GM12878 (cell line): ENCODE measurements around the gene CAV2. TPM values are rescaled to one million over a fixed set of nuclear protein-coding genes. Genes with fewer than 3 reads are reported as not detected.

Source experiments
- ATAC-seq: fragments of 200-7000 bp; cut with Tn5 transposase; 3 replicates; pipeline ENCODE4 v1.9.1; 2020; ENCODE audit warnings: mild to moderate bottlenecking, moderate library complexity
- BruUV-seq: library from RNA; stranded (reverse); fragments of 400-500 nt; replicated peaks from 2 replicates; lab custom pipeline; 2021; lab: Mats Ljungman, UMichigan
- CTCF ChIA-PET: fragments of 300-600 bp; sonication (Branson Sonifier 250); formaldehyde crosslinking; extraction: SDS; loops from one replicate; lab custom pipeline; 2021; ENCODE audit warnings: inconsistent platforms; lab: Yijun Ruan, JAX
- POLR2A ChIA-PET: fragments of 350-600 bp; formaldehyde crosslinking; extraction: SDS; loops from one replicate; lab custom pipeline; 2021; ENCODE audit warnings: inconsistent platforms; lab: Charles Lee
- RAD21 ChIA-PET: fragments of 300-600 bp; sonication (Branson Sonifier 250); formaldehyde crosslinking; loops from one replicate; lab custom pipeline; 2023; ENCODE audit warnings: antibody characterized with exemption; ENCODE audit not compliant: unreplicated experiment; lab: Charles Lee
- SMC1A ChIA-PET: fragments of 300-600 bp; sonication (Branson Sonifier 250); formaldehyde crosslinking; loops from one replicate; lab custom pipeline; 2023; ENCODE audit not compliant: unreplicated experiment, uncharacterized antibody; lab: Charles Lee
- DNase-seq: peaks from one replicate; pipeline ENCODE4 v3.0.0-alpha.2; 2011; ENCODE audit warnings: low read depth, low spot score
- FAIRE-seq: peaks from 3 replicates; lab custom pipeline; 2011; peaks lifted over from hg19 to GRCh38; lab: Jason Lieb, UNC
- H2AFZ ChIP-seq: 2 replicates; pipeline ENCODE4 v1.6.0; 2011; ENCODE audit warnings: low read depth, low read length, control low read depth; ENCODE audit not compliant: control insufficient read depth
- H3K27ac ChIP-seq: 2 replicates; pipeline ENCODE4 v1.5.1; 2011; ENCODE audit warnings: control low read depth; ENCODE audit not compliant: control insufficient read depth, insufficient read depth
- H3K27me3 ChIP-seq, 2 experiments: replicated peaks in 1 of 2; 2 replicates each; pipeline versions ENCODE4 v1.6.0 to v1.6.1; 2011; ENCODE audit warnings: low read length in 1 of 2; ENCODE audit not compliant: control insufficient read depth in 2 of 2, insufficient read depth in 2 of 2
- H3K36me3 ChIP-seq, 2 experiments: 2 replicates each; pipeline ENCODE4 v1.5.1; 2011; ENCODE audit warnings: low read length in 1 of 2; ENCODE audit not compliant: control insufficient read depth in 2 of 2, insufficient read depth in 2 of 2
- H3K4me1 ChIP-seq: 2 replicates; pipeline ENCODE4 v1.6.1; 2011; ENCODE audit warnings: mild to moderate bottlenecking, low read length, moderate library complexity, mixed read lengths; ENCODE audit not compliant: control insufficient read depth, insufficient read depth
- H3K4me2 ChIP-seq: 2 replicates; pipeline ENCODE4 v1.6.0; 2011; ENCODE audit warnings: control low read depth; ENCODE audit not compliant: control insufficient read depth, insufficient read depth
- H3K4me3 ChIP-seq: fragments of 200-600 bp; sonication (generic); 2 replicates; pipeline ENCODE4 v1.5.1; 2016
- H3K79me2 ChIP-seq: 2 replicates; pipeline ENCODE4 v1.6.0; 2011; ENCODE audit warnings: low read length; ENCODE audit not compliant: control insufficient read depth, insufficient read depth
- H3K9ac ChIP-seq: 2 replicates; pipeline ENCODE4 v1.8.0; 2011; ENCODE audit warnings: low read length, control low read depth, mixed read lengths; ENCODE audit not compliant: control insufficient read depth, insufficient read depth
- H3K9me3 ChIP-seq: replicated peaks from 3 replicates; pipeline ENCODE4 v1.5.1; 2011; ENCODE audit warnings: mild to moderate bottlenecking, low read length; ENCODE audit not compliant: control insufficient read depth, insufficient read depth
- H4K20me1 ChIP-seq: 2 replicates; pipeline ENCODE4 v1.6.0; 2011; ENCODE audit not compliant: control insufficient read depth, insufficient read depth
- NFYA ChIP-seq: IDR thresholded peaks from 2 replicates; pipeline ENCODE4 v1.6.1; 2011; ENCODE audit warnings: low read depth, mild to moderate bottlenecking, low read length, improper control_type of control experiment, borderline replicate concordance
- SMARCA5 ChIP-seq: fragments of 450-650 bp; IDR thresholded peaks from 2 replicates; pipeline ENCODE4 v1.6.1; 2017; ENCODE audit warnings: mild to moderate bottlenecking
- ZZZ3 ChIP-seq: IDR thresholded peaks from 2 replicates; pipeline ENCODE4 v1.6.1; 2011; ENCODE audit warnings: low read depth; ENCODE audit not compliant: control insufficient read depth, insufficient read length
- WGBS: methylation state at CpG from one replicate; pipeline ENCODE4 v1.1.6; 2016; ENCODE audit warnings: low lambda C conversion rate; ENCODE audit not compliant: insufficient replicate concordance, insufficient coverage; ENCODE audit errors: missing lambda C conversion rate; 5-methylcytosine and 5-hydroxymethylcytosine counted together
- in situ Hi-C: fragments of 300-500 bp; cut with MboI; formaldehyde crosslinking; loops from 9 replicates; pipeline ENCODE4 v1.14.3; 2018; ENCODE audit warnings: mixed read lengths
- intact Hi-C: fragments of 100-400 bp; cut with micrococcal nuclease; formaldehyde crosslinking; loops from one replicate; pipeline ENCODE4 v1.14.2; 2022; ENCODE audit not compliant: unreplicated experiment
- polyA plus RNA-seq, 11 experiments: library from polyadenylated mRNA; depleted of rRNA in 4 of 11; unstranded in 6 of 11; stranded (reverse) in 5 of 11; fragments of >200 nt; fragmentation: Nextera tagmentation in 4 of 11; fragmentation: Illumina TruSeq in 1 of 11; extraction: Ambion mirVana in 4 of 11; extraction: Trizol in 1 of 11; gene quantifications; 1 replicate in 1 of 11; 2 replicates in 10 of 11; pipeline versions ENCODE4 v1.2.1 to v1.2.3, GENCODE V29; 2011 to 2016; ENCODE audit warnings: inconsistent platforms in 2 of 11, missing spikeins in 2 of 11, low read depth in 1 of 11
- total RNA-seq, 4 experiments: library from RNA; depleted of rRNA in 3 of 4; stranded (reverse); fragments of >200 nt in 3 of 4; fragmentation: Illumina TruSeq in 1 of 4; extraction: Trizol in 1 of 4; gene quantifications; 2 replicates each; pipeline versions ENCODE4 v1.2.1 to v1.2.3, GENCODE V29; 2013 to 2021
- TF ChIP-seq, protein P1 (sequence below): fragments of 450-650 bp; IDR thresholded peaks from 2 replicates; pipeline ENCODE4 v1.6.1; 2017; ENCODE audit warnings: mild to moderate bottlenecking
- TF ChIP-seq, protein P2 (sequence below): fragments of 450-650 bp; IDR thresholded peaks from 2 replicates; pipeline ENCODE4 v1.6.1; 2016; ENCODE audit warnings: mild to moderate bottlenecking

CAV2 gene
- total and polyA plus RNA-seq, 10 of the 15 experiments (the other 5 are each of a cell fraction or from before 2014, with no cell fraction given), result 0.77 to 11.4 (median 2.5) TPM

- intact Hi-C loops (no loop called here), in situ Hi-C loops (no loop called here)
- H3K9ac ChIP-seq, result no peak overlapping the region
- H3K36me3 ChIP-seq, result no peaks in the 10 kb centered on the region
- FAIRE-seq (no peak), ATAC-seq (no peak), DNase-seq (no peak)
- H3K9me3 ChIP-seq, result peaks cover 1% of the 10 kb centered on the region; the same call in 2 of the 3 replicates
- BruUV-seq, result no TSS peak
- CTCF ChIA-PET, result no interaction called here
- no peaks in the 10 kb centered on the region for H3K79me2 ChIP-seq
- H3K4me3 ChIP-seq, result no peak overlapping the region
- POLR2A ChIA-PET, result no interaction called here
- H3K27me3 ChIP-seq, result no peaks in the 10 kb centered on the region; a peak in 1 of 4 replicates
- no peak overlapping the region for H3K4me2 ChIP-seq
- RAD21 ChIA-PET, result no interaction called here
- no peak overlapping the region for H3K27ac ChIP-seq
- SMC1A ChIA-PET, result no interaction called here
- no peak overlapping the region for H2AFZ ChIP-seq
- TF ChIP-seq, protein P1, sequence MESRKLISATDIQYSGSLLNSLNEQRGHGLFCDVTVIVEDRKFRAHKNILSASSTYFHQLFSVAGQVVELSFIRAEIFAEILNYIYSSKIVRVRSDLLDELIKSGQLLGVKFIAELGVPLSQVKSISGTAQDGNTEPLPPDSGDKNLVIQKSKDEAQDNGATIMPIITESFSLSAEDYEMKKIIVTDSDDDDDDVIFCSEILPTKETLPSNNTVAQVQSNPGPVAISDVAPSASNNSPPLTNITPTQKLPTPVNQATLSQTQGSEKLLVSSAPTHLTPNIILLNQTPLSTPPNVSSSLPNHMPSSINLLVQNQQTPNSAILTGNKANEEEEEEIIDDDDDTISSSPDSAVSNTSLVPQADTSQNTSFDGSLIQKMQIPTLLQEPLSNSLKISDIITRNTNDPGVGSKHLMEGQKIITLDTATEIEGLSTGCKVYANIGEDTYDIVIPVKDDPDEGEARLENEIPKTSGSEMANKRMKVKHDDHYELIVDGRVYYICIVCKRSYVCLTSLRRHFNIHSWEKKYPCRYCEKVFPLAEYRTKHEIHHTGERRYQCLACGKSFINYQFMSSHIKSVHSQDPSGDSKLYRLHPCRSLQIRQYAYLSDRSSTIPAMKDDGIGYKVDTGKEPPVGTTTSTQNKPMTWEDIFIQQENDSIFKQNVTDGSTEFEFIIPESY, result no peak
- no peak for TF ChIP-seq NFYA
- no peak for TF ChIP-seq ZZZ3
- no peak for TF ChIP-seq SMARCA5
- TF ChIP-seq, protein P2, sequence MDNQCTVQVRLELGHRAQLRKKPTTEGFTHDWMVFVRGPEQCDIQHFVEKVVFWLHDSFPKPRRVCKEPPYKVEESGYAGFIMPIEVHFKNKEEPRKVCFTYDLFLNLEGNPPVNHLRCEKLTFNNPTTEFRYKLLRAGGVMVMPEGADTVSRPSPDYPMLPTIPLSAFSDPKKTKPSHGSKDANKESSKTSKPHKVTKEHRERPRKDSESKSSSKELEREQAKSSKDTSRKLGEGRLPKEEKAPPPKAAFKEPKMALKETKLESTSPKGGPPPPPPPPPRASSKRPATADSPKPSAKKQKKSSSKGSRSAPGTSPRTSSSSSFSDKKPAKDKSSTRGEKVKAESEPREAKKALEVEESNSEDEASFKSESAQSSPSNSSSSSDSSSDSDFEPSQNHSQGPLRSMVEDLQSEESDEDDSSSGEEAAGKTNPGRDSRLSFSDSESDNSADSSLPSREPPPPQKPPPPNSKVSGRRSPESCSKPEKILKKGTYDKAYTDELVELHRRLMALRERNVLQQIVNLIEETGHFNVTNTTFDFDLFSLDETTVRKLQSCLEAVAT, result no peak
- 0 out of 2 replicates have a peak, but pooled peaks cover 4% of the 10 kb centered on the region for H3K4me1 ChIP-seq
- WGBS, result 69% methylated on average over 3 of the region's 3 CpGs
- H4K20me1 ChIP-seq, result no peaks in the 10 kb centered on the region
Measured at GRCh38 chr7:116539879-116540278, 40.3 kb downstream of the CAV2 start.
